Activated CD4-positive, alpha-beta memory T cell treated with anti-CD3 and anti-CD28 coated beads for 36 hours (primary cell): Measurements from ENCODE around the gene PARP11. TPM values are rescaled to one million over a fixed set of nuclear protein-coding genes. Genes with fewer than 3 reads are reported as not detected.

Experiments
- CTCF ChIA-PET: fragments of 350-600 bp; sonication (Branson Sonifier 250); formaldehyde crosslinking; loops from one replicate; lab custom pipeline; 2021; ENCODE audit warnings: antibody characterized with exemption, inconsistent platforms; lab: Charles Lee
- POLR2A ChIA-PET: fragments of 350-600 bp; sonication (Branson Sonifier 250); formaldehyde crosslinking; loops from one replicate; lab custom pipeline; 2021; ENCODE audit warnings: antibody characterized with exemption; lab: Charles Lee
- DNase-seq: peaks from one replicate; pipeline ENCODE4 v3.0.0-alpha.2; 2020
- H3K27ac Mint-ChIP-seq: one replicate; pipeline ENCODE4 v1.8.0; 2021; ENCODE audit warnings: mixed read lengths
- H3K27me3 Mint-ChIP-seq: one replicate; pipeline ENCODE4 v1.8.0; 2021; ENCODE audit warnings: mixed read lengths
- H3K36me3 Mint-ChIP-seq: one replicate; pipeline ENCODE4 v1.8.0; 2021; ENCODE audit warnings: mixed read lengths
- H3K4me1 Mint-ChIP-seq: one replicate; pipeline ENCODE4 v1.8.0; 2021; ENCODE audit warnings: low read depth, mixed read lengths
- H3K4me3 Mint-ChIP-seq: one replicate; pipeline ENCODE4 v1.8.0; 2021; ENCODE audit warnings: mild to moderate bottlenecking, mixed read lengths
- H3K9me3 Mint-ChIP-seq: one replicate; pipeline ENCODE4 v1.8.0; 2021; ENCODE audit warnings: mixed read lengths
- intact Hi-C: fragments of 100-400 bp; cut with micrococcal nuclease; formaldehyde crosslinking; loops from one replicate; pipeline ENCODE4 v1.15.1; 2023
- total RNA-seq, 2 experiments: library from RNA; stranded (reverse); gene quantifications; one replicate each; pipeline ENCODE4 v1.2.3, GENCODE V29; 2021

The PARP11 gene
- total RNA-seq, 2 experiments from 2014 or later = 16.6 to 17.8 TPM

DNA sequence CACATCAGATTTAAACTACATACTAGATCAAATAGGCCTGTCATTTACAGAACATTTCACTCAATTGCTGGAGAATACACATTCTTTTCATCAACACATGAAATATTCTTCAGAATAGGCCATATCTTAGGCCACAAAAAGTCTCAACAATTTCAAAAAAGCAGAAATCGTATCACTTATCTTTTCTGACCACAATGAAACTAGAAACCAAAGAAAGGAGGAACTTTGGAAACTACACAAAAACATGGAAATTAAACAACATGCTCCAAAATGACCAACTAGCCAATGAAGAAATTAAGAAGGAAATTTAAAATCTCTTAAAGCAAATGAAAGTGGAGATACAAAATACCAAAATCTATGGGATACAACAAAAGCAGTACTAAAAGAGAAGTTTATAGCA lies 35.1 kb downstream of the PARP11 start:
- intact Hi-C loops = no loop called here
- Mint-ChIP-seq H3K4me1 (peaks cover 42% of the 10 kb centered on the region), H3K36me3 (peaks cover 26% of the 10 kb centered on the region), H3K27me3 (no peaks in the 10 kb centered on the region), H3K4me3 (peak overlapping the region; percentile 24), H3K27ac (no peak overlapping the region), H3K9me3 (no peaks in the 10 kb centered on the region)
- DNase-seq = no peak
- ChIA-PET CTCF (no interaction called here), POLR2A (no interaction called here)

DNA sequence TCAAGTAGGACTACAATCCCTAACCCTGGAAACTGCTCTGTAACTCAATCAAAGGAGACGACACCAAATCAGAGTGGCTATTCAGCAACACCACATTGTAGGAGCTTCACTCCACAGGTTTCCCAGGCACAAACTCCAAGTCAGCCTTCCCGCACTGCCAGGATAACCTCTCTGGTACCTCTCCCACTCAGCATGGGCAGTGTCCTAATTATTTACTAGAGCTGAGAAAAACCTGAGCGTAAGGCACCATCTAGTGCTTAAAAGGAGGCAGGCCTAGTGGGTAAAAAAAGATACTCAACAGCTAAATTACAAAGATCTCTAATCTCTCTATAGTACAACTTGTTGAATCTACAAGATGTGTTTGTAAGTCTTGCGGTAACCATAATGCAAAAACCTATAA lies 36.1 kb downstream of the PARP11 start:
- DNase-seq = no peak
- Mint-ChIP-seq H3K9me3 (no peaks in the 10 kb centered on the region), H3K4me3 (no peak overlapping the region), H3K27ac (no peak overlapping the region), H3K36me3 (peaks cover 23% of the 10 kb centered on the region), H3K27me3 (no peaks in the 10 kb centered on the region), H3K4me1 (peaks cover 43% of the 10 kb centered on the region)
- intact Hi-C loops = no loop called here
- ChIA-PET POLR2A (no interaction called here), CTCF (no interaction called here)

DNA sequence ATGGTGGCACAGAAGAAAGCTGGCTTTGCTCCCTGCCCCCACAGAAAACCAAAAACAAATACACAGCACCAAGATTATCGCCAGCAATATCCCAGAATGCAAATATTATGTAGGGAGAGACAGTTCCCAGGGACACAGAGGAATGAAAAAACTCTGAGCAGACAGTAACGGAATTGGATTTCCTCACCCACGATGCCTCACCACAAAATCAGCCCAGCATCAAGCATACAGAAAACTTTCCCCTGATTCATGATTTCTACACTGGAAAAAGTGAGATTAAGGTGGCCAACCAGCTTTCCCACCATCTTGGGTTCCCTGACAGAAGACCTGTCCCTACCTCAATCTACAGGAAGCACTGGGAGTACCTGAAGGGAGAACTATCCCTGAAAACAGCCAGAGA lies 36.6 kb downstream of the PARP11 start:
- H3K27me3 Mint-ChIP-seq = no peaks in the 10 kb centered on the region
- H3K27ac Mint-ChIP-seq = no peak overlapping the region
- no peak for DNase-seq
- intact Hi-C loops = no loop called here
- ChIA-PET POLR2A (no interaction called here), CTCF (no interaction called here)
- H3K36me3 Mint-ChIP-seq = peaks cover 22% of the 10 kb centered on the region
- no peaks in the 10 kb centered on the region for H3K9me3 Mint-ChIP-seq
- H3K4me3 Mint-ChIP-seq = no peak overlapping the region
- H3K4me1 Mint-ChIP-seq = peaks cover 44% of the 10 kb centered on the region

DNA sequence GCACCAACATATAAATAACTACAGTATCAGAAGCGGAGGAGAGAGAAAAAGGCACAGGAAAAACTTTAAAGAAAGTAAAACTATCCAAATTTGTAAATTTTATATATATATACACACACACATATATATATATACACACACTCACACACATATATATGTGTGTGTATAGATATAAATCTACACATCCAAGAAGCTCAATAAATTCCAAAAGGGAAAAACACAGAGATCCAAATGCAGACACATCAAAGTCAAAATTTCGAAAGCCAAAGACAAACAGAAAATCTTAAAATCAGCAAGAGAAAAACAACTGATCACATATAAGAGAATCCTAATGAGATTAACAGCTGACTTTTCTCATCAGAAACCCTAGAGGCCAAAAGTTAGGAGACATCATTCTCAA lies 37.3 kb downstream of the PARP11 start:
- Mint-ChIP-seq H3K9me3 (no peaks in the 10 kb centered on the region), H3K36me3 (peaks cover 20% of the 10 kb centered on the region), H3K27me3 (no peaks in the 10 kb centered on the region), H3K27ac (no peak overlapping the region), H3K4me3 (no peak overlapping the region), H3K4me1 (peaks cover 44% of the 10 kb centered on the region)
- POLR2A ChIA-PET = no interaction called here
- CTCF ChIA-PET = no interaction called here
- no peak for DNase-seq
- intact Hi-C loops = no loop called here

DNA sequence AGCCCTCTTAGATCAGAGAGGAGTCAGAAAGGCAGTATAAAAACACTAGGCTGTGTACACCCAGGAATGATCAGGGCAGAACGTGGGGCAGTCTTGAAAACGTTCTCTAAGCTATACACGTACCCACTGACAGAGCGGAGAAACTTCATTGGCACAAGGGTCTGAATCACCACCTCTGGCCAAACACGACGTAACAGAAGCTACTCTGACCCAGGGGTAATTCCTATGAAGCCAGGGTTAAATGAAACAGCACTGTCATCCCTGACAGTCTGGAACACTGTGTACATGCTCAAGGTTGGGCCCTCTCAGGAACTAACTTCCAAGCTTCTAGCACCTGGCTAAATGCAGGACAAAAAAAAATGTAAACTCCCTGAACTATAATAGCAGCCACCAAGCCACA lies 38.4 kb downstream of the PARP11 start:
- ChIA-PET CTCF (interaction anchor here (0.9 kb wide), 1 partner anchor 535 kb away, joined by 4 read pairs; no protein-coding TSS in a partner anchor), POLR2A (no interaction called here)
- Mint-ChIP-seq H3K27ac (no peak overlapping the region), H3K36me3 (peaks cover 12% of the 10 kb centered on the region), H3K4me1 (peaks cover 42% of the 10 kb centered on the region), H3K4me3 (no peak overlapping the region), H3K9me3 (no peaks in the 10 kb centered on the region), H3K27me3 (no peaks in the 10 kb centered on the region)
- DNase-seq = no peak
- intact Hi-C loops = no loop called here

DNA sequence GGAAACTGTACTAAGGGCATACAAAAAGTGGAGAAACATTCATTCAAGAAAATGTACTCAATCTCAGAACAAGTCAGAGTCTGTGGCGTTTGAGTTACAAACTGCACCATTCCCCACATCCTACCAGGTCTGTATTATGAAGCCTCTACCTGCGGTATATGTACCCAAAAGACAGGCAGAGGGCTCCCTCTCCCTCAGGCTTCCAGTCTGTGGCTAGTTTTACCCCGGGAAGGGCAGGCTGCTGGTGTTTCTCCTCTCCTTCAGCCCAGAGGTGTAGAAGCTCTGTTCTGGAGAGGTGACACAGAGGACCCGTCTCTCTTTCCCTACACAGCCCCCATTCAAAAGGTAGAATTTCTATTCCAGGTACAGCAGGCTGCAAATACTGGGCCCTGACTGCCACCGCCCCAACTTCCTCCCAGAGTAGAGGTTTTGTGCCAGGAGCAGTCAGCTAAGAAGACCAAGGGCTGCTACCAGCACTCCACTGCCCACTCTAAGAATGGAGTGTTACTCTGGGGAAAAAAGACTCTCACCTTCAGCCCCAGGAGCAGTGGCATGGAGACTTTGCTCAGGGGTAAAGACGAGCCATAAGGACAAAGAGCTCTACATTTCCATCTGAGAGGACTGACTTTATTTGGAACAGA lies 39.4 kb downstream of the PARP11 start:
- Mint-ChIP-seq H3K9me3 (no peaks in the 10 kb centered on the region), H3K4me3 (no peak overlapping the region), H3K36me3 (peaks cover 7% of the 10 kb centered on the region), H3K4me1 (peaks cover 36% of the 10 kb centered on the region), H3K27ac (no peak overlapping the region), H3K27me3 (no peaks in the 10 kb centered on the region)
- intact Hi-C loops = no loop called here
- no peak for DNase-seq
- ChIA-PET CTCF (no interaction called here), POLR2A (no interaction called here)

- Mint-ChIP-seq H3K4me3 (no peak overlapping the region), H3K27ac (no peak overlapping the region), H3K9me3 (no peaks in the 10 kb centered on the region), H3K4me1 (peaks cover 31% of the 10 kb centered on the region), H3K36me3 (no peaks in the 10 kb centered on the region), H3K27me3 (no peaks in the 10 kb centered on the region)
- ChIA-PET POLR2A (no interaction called here), CTCF (no interaction called here)
- DNase-seq = no peak
- intact Hi-C loops = no loop called here
Observed at GRCh38 chr12:3832738-3833137, 40.5 kb downstream of the PARP11 start.

- no peak for DNase-seq
- no peaks in the 10 kb centered on the region for H3K9me3 Mint-ChIP-seq
- no peaks in the 10 kb centered on the region for H3K27me3 Mint-ChIP-seq
- POLR2A ChIA-PET = no interaction called here
- CTCF ChIA-PET = interaction anchor here (1.0 kb wide), 1 partner anchor 25 kb away, joined by 3 read pairs; no protein-coding TSS in a partner anchor
- H3K4me1 Mint-ChIP-seq = peaks cover 7% of the 10 kb centered on the region
- peaks cover 4% of the 10 kb centered on the region for H3K36me3 Mint-ChIP-seq
- intact Hi-C loops = no loop called here
- H3K27ac Mint-ChIP-seq = no peak overlapping the region
- H3K4me3 Mint-ChIP-seq = no peak overlapping the region
Observed at GRCh38 chr12:3828888-3829287, 44.3 kb downstream of the PARP11 start.

GRCh38 chr12:3827301-3828000 lies 45.7 kb downstream of the PARP11 start:
- no peak for DNase-seq
- peaks cover 4% of the 10 kb centered on the region for H3K36me3 Mint-ChIP-seq

GRCh38 chr12:3821441-3821840 lies 51.8 kb downstream of the PARP11 start:
- no peaks in the 10 kb centered on the region for H3K9me3 Mint-ChIP-seq
- CTCF ChIA-PET = interaction anchor here (0.9 to 1.0 kb wide), 2 partner anchors 17 to 521 kb away, joined by 3 to 5 read pairs; no protein-coding TSS in a partner anchor
- peaks cover 4% of the 10 kb centered on the region for H3K36me3 Mint-ChIP-seq
- POLR2A ChIA-PET = no interaction called here
- intact Hi-C loops = no loop called here
- no peak for DNase-seq
- no peaks in the 10 kb centered on the region for H3K4me1 Mint-ChIP-seq
- H3K4me3 Mint-ChIP-seq = no peak overlapping the region
- no peaks in the 10 kb centered on the region for H3K27me3 Mint-ChIP-seq
- H3K27ac Mint-ChIP-seq = no peak overlapping the region

More at GRCh38 chr12:3827301-3828000, 45.7 kb downstream of the PARP11 start:
- no peak overlapping the region for H3K4me3 Mint-ChIP-seq
- H3K4me1 Mint-ChIP-seq = peaks cover 5% of the 10 kb centered on the region
- no peak overlapping the region for H3K27ac Mint-ChIP-seq
- intact Hi-C loops = no loop called here
- ChIA-PET POLR2A (no interaction called here), CTCF (no interaction called here)
- no peaks in the 10 kb centered on the region for H3K9me3 Mint-ChIP-seq
- H3K27me3 Mint-ChIP-seq = no peaks in the 10 kb centered on the region

DNA sequence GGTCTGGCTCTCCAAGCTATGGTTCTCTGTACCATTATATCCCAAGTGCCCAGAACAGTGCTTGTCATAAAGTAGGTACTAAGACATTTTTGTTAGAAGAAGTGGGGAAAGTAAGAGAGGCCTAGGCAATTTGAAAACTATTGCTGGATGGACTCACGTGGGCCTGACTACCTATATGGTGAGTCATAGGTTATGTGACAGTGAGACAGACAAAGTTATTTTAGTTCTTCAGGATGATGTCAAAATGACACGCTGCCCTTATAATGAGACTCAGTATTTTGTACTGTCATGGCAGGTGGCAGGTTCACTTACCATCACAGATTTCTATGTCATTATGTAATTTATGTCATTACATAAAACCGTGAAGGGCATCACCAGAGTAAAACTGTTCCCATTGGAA lies 53.1 kb downstream of the PARP11 start:
- peaks cover 6% of the 10 kb centered on the region for H3K36me3 Mint-ChIP-seq
- ChIA-PET POLR2A (no interaction called here), CTCF (no interaction called here)
- H3K27ac Mint-ChIP-seq = no peak overlapping the region
- intact Hi-C loops = no loop called here
- H3K27me3 Mint-ChIP-seq = no peaks in the 10 kb centered on the region
- no peaks in the 10 kb centered on the region for H3K4me1 Mint-ChIP-seq
- H3K9me3 Mint-ChIP-seq = no peaks in the 10 kb centered on the region
- DNase-seq = no peak
- H3K4me3 Mint-ChIP-seq = no peak overlapping the region

- CTCF ChIA-PET = interaction anchor here (2.3 kb wide), 1 partner anchor 516 kb away, joined by 5 read pairs; no protein-coding TSS in a partner anchor
- Mint-ChIP-seq H3K9me3 (no peaks in the 10 kb centered on the region), H3K36me3 (peaks cover 12% of the 10 kb centered on the region), H3K27me3 (no peaks in the 10 kb centered on the region), H3K4me3 (no peak overlapping the region), H3K27ac (no peak overlapping the region), H3K4me1 (no peaks in the 10 kb centered on the region)
- intact Hi-C loops = no loop called here
- POLR2A ChIA-PET = no interaction called here
- DNase-seq = no peak
Observed at GRCh38 chr12:3816266-3816665, 56.9 kb downstream of the PARP11 start.
